Measurements from ENCODE around the gene MAGEF1.

Gene MAGEF1

DNA sequence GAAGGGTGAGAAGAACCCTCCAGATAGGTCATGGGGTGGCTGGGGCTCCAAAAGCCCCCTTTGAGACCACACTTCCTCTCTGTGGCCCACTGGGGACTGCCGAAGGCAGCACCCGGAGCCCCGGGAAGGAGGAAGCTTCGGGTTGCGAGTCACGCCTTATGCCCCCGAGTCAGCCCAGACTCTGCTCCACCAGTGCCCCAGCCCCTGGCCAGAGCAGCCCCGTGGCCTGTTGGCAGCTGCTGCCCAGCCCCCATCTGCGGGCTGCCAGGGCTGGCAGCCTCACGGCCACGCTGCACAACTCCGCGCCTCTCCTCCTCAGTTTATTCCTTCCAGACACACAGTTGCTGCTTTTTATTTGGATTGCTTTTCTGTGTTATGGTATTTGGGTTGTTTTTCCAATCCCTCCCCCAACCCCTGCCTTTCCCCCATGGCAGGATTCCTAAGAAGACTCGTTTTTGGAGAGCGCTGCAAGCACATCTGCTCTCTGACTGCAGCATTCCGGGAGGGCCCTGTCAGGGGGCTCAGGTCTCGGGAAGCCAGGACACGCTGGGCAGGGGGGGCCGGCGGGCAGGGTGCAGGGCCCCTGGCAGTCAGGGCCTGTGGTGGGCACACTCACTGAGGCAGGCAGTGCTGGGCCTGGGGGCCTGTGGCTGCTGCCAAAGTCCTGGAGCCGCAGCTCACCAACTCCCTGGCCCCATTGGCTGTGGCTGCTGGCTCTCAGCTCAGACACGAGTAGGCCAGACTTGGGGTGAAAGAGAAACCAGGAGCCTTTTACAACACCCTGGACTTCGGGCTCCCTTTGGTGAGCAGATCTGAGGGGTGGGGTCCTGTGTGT, 20.2 kb downstream of the MAGEF1 start:
- peak overlapping the region; percentile 77 for H3K9ac ChIP-seq
- no peaks in the 10 kb centered on the region for H3K9me3 ChIP-seq
- no peaks in the 10 kb centered on the region for H3K36me3 ChIP-seq
- peak overlapping the region; percentile 99 for H3K4me2 ChIP-seq
- peak overlapping the region; percentile 92 for H3K27ac ChIP-seq
- H3K27me3 ChIP-seq: no peaks in the 10 kb centered on the region
- no peak for TF ChIP-seq Cebpa-rat (IDR thresholded peaks at IDR 0.05)
- H3K4me1 ChIP-seq: peaks cover 86% of the 10 kb centered on the region
- H3K4me3 ChIP-seq: peak overlapping the region; percentile 49
- no peaks in the 10 kb centered on the region for H4K20me1 ChIP-seq

DNA sequence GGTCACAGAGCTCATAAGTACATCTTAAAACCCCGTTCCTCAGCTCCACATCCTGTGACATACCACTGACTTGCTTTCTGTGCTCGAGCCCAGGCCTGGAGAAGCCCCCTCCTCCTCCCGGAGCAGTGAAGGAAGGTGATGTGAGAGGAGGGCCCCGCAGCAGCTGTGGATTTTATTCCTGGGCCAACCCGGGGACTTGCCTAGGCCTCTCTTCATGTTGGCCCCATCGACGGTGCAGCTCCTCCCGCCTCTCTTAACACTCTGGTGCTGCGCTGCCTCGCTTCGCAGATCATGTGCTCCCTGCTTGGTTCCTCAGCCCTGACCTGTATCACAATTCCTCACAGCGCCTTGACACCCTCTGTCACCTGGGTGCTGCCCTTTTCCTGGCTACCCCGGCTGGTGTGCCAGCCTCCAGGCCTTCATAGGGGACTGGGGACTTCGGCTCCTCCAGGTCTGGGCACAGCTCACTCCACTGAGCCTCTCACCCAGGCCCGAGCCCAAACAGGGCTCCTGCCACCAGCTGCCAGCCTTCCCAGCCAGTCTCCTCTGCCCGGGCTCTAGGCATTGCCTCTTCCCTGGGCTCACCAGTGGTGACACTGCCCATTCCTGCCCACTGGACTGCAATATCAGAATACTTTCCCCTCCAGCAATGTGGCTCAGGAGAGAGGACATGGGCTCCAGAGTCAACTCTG, 21.5 kb downstream of the MAGEF1 start:
- Histone ChIP-seq H3K36me3 (no peaks in the 10 kb centered on the region), H3K27ac (peak overlapping the region; percentile 92), H4K20me1 (no peaks in the 10 kb centered on the region), H3K4me3 (no peak overlapping the region), H3K9ac (peak overlapping the region; percentile 17; the same call in 1 of the 2 replicates), H3K27me3 (no peaks in the 10 kb centered on the region), H3K4me1 (peaks cover 99% of the 10 kb centered on the region), H3K9me3 (no peaks in the 10 kb centered on the region), H3K4me2 (peak overlapping the region; percentile 99)
- no peak for TF ChIP-seq Cebpa-rat (IDR thresholded peaks at IDR 0.05)

DNA sequence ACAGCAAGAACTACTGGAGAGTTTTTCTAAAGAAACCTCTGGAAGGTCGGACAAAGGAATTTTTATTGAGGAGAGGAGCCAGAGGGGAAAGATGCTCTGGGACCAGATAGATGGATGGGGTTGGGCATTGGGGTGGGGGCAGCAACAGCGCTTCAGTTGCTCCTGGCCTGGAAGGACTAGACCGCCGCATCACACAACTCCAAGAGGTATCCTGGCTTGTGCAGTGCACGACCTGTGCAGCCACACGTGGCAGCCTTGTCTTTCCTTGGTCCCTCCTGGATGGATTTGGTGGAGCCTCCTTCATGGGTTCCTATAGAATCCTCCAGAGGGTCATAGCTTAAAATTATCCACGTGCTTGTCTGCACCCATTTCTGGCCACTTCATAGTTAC, 23.0 kb downstream of the MAGEF1 start:
- H3K27me3 ChIP-seq: no peaks in the 10 kb centered on the region
- no peaks in the 10 kb centered on the region for H4K20me1 ChIP-seq
- H3K4me2 ChIP-seq: peak overlapping the region; percentile 99
- H3K36me3 ChIP-seq: no peaks in the 10 kb centered on the region
- no peaks in the 10 kb centered on the region; the same call in 1 of the 2 replicates for H3K9me3 ChIP-seq
- peak overlapping the region; percentile 44; the same call in 1 of the 2 replicates for H3K9ac ChIP-seq
- peaks cover 93% of the 10 kb centered on the region for H3K4me1 ChIP-seq
- H3K4me3 ChIP-seq: no peak overlapping the region
- no peak for TF ChIP-seq Cebpa-rat (IDR thresholded peaks at IDR 0.05)
- peak overlapping the region; percentile 79 for H3K27ac ChIP-seq

DNA sequence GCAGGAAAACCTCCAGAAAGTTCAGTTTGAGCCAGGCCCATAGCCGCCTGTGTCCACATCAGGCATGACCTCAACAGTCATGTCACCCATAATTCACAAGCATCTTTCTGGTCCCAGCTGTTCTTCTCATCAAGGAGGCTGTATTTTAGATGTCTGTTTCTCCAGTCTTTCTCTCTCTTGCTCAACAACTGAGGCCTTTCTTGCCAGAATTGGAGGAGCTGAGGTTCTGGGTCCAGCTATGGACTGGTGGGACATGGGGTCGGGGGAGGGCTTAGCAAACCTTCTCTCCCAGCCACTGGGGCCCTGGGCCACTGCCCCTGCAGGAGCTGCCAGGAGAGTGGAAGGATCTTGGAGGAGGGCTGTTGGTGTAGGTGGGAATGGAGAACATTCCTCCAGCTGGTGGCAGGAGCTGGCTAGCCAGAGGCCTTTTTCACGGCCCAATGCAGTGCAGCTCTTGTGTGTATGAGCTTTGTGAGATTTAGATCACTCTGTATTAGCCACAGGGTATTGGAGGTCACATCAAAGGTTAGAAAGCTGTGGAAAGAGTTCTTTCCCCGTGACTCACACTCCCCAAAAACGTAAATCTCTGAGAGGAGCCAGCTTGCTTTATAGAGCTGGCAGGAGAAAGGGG, 23.5 kb downstream of the MAGEF1 start:
- H3K4me3 ChIP-seq: no peak overlapping the region
- H3K27ac ChIP-seq: peak overlapping the region; percentile 79
- H3K9ac ChIP-seq: peak overlapping the region; percentile 44; the same call in 1 of the 2 replicates
- H3K4me2 ChIP-seq: peak overlapping the region; percentile 99
- peaks cover 88% of the 10 kb centered on the region for H3K4me1 ChIP-seq
- no peaks in the 10 kb centered on the region for H4K20me1 ChIP-seq
- H3K27me3 ChIP-seq: no peaks in the 10 kb centered on the region
- H3K36me3 ChIP-seq: no peaks in the 10 kb centered on the region
- TF ChIP-seq Cebpa-rat (IDR thresholded peaks at IDR 0.05): no peak
- H3K9me3 ChIP-seq: no peaks in the 10 kb centered on the region; the same call in 1 of the 2 replicates

DNA sequence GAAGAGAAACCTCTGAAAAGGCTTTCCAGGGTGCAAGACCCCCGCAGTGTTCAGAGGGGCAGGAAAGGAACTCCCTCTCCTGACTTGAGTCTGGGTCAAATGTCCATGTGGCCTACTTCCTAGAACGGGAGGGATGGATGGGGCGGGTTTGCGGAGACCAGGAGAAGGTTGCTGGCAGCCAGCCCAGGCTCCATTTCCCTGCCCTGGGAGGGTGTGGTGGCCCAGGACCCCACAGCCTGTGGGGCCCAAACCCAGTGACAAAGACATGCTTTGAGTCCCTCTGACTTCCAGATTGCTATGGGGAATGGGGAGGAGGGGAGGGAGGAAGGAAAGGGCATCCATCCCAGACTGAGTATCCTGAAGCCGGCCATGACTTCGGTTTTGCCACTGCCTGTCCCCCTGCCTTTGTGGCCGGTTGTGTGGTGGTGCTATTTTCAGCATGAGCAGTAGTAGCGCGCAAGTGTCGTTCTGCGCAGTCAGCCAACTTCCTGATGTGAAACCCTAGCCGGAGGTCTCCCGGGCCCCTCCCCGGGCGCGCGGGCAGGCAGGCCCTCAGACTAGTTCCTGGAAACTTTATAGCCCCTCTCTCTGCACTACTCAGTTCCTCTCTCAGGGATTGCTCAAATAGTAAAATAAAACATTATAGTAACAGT, 24.4 kb downstream of the MAGEF1 start:
- peak overlapping the region; percentile 68; the same call in 1 of the 2 replicates for H3K9ac ChIP-seq
- 0 out of 2 replicates have a peak overlapping the region, but pooled peaks have one; percentile 16 for H3K4me3 ChIP-seq
- H3K9me3 ChIP-seq: no peaks in the 10 kb centered on the region; the same call in 1 of the 2 replicates
- no peaks in the 10 kb centered on the region for H3K36me3 ChIP-seq
- peak overlapping the region; percentile 99 for H3K4me2 ChIP-seq
- no peaks in the 10 kb centered on the region for H3K27me3 ChIP-seq
- H3K4me1 ChIP-seq: peaks cover 80% of the 10 kb centered on the region
- peak overlapping the region; percentile 79 for H3K27ac ChIP-seq
- no peak for TF ChIP-seq Cebpa-rat (IDR thresholded peaks at IDR 0.05)
- H4K20me1 ChIP-seq: no peaks in the 10 kb centered on the region

DNA sequence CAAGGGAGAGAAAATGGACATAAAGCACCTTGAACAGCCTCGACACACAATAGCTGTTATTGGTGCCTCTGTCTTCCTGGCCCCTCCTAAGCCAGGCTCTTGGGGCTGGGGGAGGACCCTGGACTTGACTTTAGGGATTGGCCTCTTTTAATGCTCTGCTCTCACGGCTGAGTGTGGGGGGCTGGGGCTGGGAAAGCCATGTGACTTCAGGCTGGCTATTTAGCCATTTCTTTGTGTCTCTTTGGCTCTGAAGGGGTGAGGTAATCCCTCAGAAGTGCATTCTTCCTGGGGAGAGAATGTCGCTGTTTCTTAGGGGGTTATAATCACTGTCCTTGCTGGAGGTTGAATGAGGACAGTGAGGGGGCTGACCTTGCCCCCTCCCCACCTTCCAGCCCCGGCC, 26.2 kb downstream of the MAGEF1 start:
- peak overlapping the region; percentile 99 for H3K4me2 ChIP-seq
- H3K36me3 ChIP-seq: no peaks in the 10 kb centered on the region
- no peaks in the 10 kb centered on the region; the same call in 1 of the 2 replicates for H3K9me3 ChIP-seq
- H3K27ac ChIP-seq: peak overlapping the region; percentile 51
- H3K4me3 ChIP-seq: no peak overlapping the region
- peaks cover 72% of the 10 kb centered on the region for H3K4me1 ChIP-seq
- no peaks in the 10 kb centered on the region for H4K20me1 ChIP-seq
- no peaks in the 10 kb centered on the region for H3K27me3 ChIP-seq
- peak overlapping the region; percentile 18; the same call in 1 of the 2 replicates for H3K9ac ChIP-seq
- TF ChIP-seq Cebpa-rat (IDR thresholded peaks at IDR 0.05): no peak

DNA sequence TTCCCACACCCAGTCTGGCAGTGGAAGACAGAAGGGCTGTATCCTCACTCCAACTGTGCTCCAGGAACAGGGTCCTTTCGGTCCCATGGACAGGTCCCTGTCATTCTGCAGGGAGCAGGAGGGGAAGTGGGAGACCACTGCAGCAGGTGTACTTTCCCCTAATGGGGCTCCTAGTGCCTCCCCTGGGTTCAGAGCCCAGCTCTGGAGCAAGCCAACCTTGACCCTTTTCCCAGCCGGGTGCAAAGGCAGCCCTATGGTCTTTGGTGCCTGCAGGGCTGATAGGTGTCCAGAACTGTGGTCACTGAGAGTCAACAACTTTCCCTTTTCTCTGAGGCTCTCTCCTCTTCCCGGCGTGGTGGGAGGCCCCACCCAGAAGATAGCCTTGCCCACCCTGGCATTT, 26.8 kb downstream of the MAGEF1 start:
- Histone ChIP-seq H3K9ac (no peak overlapping the region), H3K27me3 (no peaks in the 10 kb centered on the region), H3K4me3 (no peak overlapping the region), H3K9me3 (no peaks in the 10 kb centered on the region; the same call in 1 of the 2 replicates), H3K36me3 (no peaks in the 10 kb centered on the region), H3K4me2 (peak overlapping the region; percentile 99), H3K27ac (peak overlapping the region; percentile 51; the same call in 1 of the 2 replicates), H4K20me1 (no peaks in the 10 kb centered on the region), H3K4me1 (peaks cover 72% of the 10 kb centered on the region)
- no peak for TF ChIP-seq Cebpa-rat (IDR thresholded peaks at IDR 0.05)

DNA sequence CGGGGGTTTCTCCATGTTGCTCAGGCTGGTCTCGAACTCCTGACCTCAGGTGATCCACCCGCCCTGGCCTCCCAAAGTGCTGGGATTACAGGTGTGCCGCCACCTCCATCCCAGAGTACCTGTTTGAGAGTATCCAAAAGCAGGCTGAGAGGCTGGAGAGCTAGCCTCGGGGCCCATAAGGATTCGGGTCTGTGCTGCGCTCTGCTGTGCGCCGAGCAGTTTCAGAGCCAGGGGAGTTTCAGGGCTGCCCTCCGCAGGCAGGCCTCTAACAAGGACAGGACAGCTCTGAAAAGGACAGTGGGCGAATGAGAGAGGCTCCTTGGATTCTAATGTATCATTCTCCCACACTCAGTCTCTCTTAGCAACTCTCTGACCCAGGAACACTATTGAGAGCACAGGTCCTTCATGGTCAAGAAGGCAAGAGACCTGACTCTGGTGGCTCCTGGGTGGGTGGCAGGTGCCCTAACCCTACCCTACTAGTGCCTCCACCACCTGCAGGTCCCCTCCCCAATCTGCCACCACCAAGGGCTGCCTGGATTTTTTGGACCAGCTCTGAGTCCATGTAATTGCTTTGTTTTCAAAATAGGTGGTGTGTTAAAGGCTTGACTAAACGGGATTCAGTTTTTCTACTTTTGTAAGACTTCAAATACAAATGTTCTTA, 27.8 kb downstream of the MAGEF1 start:
- no peaks in the 10 kb centered on the region; the same call in 1 of the 2 replicates for H3K9me3 ChIP-seq
- H3K36me3 ChIP-seq: no peaks in the 10 kb centered on the region
- H3K9ac ChIP-seq: no peak overlapping the region
- H3K27me3 ChIP-seq: no peaks in the 10 kb centered on the region
- H4K20me1 ChIP-seq: no peaks in the 10 kb centered on the region
- H3K4me3 ChIP-seq: no peak overlapping the region
- H3K4me1 ChIP-seq: peaks cover 72% of the 10 kb centered on the region
- no peak for TF ChIP-seq Cebpa-rat (IDR thresholded peaks at IDR 0.05)
- H3K4me2 ChIP-seq: no peak overlapping the region
- no peak overlapping the region for H3K27ac ChIP-seq

DNA sequence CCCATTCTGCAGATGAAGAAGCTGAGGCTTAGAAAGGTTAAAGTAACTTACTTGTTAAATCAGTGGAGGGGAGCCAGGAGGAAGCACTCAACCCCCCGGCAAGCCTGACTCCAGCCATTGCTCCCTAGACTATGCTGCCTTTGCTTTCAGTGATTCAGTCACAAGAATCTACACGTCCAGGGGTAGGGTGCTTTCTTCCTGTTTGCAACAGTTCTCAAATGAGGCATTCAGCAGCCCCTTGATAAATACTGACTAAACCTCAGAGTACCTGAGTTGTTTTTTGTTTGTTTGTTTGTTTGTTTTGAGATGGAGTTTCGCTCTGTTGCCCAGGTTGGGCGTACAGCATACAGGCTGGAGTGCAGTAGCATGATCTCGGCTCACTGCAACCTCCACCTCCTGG, 28.6 kb downstream of the MAGEF1 start:
- no peak overlapping the region for H3K27ac ChIP-seq
- H3K9me3 ChIP-seq: no peaks in the 10 kb centered on the region; the same call in 1 of the 2 replicates
- H3K4me2 ChIP-seq: no peak overlapping the region
- peaks cover 72% of the 10 kb centered on the region for H3K4me1 ChIP-seq
- no peak overlapping the region for H3K9ac ChIP-seq
- no peaks in the 10 kb centered on the region for H3K27me3 ChIP-seq
- H3K36me3 ChIP-seq: no peaks in the 10 kb centered on the region
- TF ChIP-seq Cebpa-rat (IDR thresholded peaks at IDR 0.05): no peak
- H4K20me1 ChIP-seq: no peaks in the 10 kb centered on the region
- H3K4me3 ChIP-seq: no peak overlapping the region

Data from BLaER1 (cell line).